DND-41 (cell line): Measurements from ENCODE around the gene PCDH8.

ENCODE experiments used
- CTCF ChIP-seq: IDR thresholded peaks from 2 replicates; pipeline ENCODE4 v1.5.1; 2012; ENCODE audit warnings: borderline replicate concordance, low read length, moderate library complexity, mild to moderate bottlenecking; ENCODE audit not compliant: poor library complexity, severe bottlenecking; ENCODE audit errors: extremely low read depth
- EZH2 ChIP-seq: IDR thresholded peaks from 3 replicates; pipeline ENCODE4 v1.6.1; 2012; ENCODE audit warnings: borderline replicate concordance, low read depth, mild to moderate bottlenecking, moderate library complexity, low read length, inconsistent platforms; ENCODE audit not compliant: severe bottlenecking

- TF ChIP-seq CTCF (no peak), EZH2 (no peak)
Observed at GRCh38 chr13:52851137-52851962, 2.9 kb upstream of the PCDH8 start.
